ENCODE data around the gene FAM118A.

- TF ChIP-seq, protein P1, sequence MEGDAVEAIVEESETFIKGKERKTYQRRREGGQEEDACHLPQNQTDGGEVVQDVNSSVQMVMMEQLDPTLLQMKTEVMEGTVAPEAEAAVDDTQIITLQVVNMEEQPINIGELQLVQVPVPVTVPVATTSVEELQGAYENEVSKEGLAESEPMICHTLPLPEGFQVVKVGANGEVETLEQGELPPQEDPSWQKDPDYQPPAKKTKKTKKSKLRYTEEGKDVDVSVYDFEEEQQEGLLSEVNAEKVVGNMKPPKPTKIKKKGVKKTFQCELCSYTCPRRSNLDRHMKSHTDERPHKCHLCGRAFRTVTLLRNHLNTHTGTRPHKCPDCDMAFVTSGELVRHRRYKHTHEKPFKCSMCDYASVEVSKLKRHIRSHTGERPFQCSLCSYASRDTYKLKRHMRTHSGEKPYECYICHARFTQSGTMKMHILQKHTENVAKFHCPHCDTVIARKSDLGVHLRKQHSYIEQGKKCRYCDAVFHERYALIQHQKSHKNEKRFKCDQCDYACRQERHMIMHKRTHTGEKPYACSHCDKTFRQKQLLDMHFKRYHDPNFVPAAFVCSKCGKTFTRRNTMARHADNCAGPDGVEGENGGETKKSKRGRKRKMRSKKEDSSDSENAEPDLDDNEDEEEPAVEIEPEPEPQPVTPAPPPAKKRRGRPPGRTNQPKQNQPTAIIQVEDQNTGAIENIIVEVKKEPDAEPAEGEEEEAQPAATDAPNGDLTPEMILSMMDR (IDR thresholded peaks at IDR 0.05; ENCODE audit: low read length): no peak
- TF ChIP-seq EZH2 (IDR thresholded peaks at IDR 0.05; ENCODE audit: borderline replicate concordance, low read length): no peak
These were observed 29.1 kb upstream of the FAM118A start for GRCh38 chr22:45280587-45280980.
